ENCODE results near the gene SYS1. TPM values are rescaled to one million over a fixed set of nuclear protein-coding genes. Genes with fewer than 3 reads are reported as not detected.
A peak's percentile ranks its signal among the peaks of the same experiment; 100 is the strongest.

The SYS1 gene
- total and polyA plus RNA-seq, 10 donors, result 15.1 to 69.8 (median 32.2) TPM

- no peak overlapping the region for H3K4me3 ChIP-seq
- peaks cover 0 to 31% (median 22%) of the 10 kb centered on the region in 6 donors for H3K4me1 ChIP-seq
- H3K36me3 ChIP-seq, result no peaks in the 10 kb centered on the region
- peak overlapping the region in 5 of 8 donors; percentile 27 to 63 (median 32) for H3K27ac ChIP-seq
- intact Hi-C loops (cut with DNase I; ENCODE audit: low total_unique reads), result no loop called here
- no peaks in the 10 kb centered on the region for H3K27me3 ChIP-seq (replicated peaks in 1 of 7)
- no peaks in the 10 kb centered on the region for H3K9me3 ChIP-seq
- no peak for TF ChIP-seq POLR2AphosphoS5 (IDR thresholded peaks at IDR 0.05)
- 70 to 85% (median 76%) methylated on average over 9 of the region's 9 CpGs for WGBS, 5 donors
- DNase-seq, result no peak
These were observed 8.3 kb upstream of the SYS1 start for GRCh38 chr20:45354423-45355208.

GRCh38 chr20:45355209-45356084 is 7.5 kb upstream of the SYS1 start:
- DNase-seq, result no peak
- 45 to 84% (median 65%) methylated on average over 5 of the region's 5 CpGs for WGBS, 5 donors
- H3K4me1 ChIP-seq, result peaks cover 0 to 39% (median 26%) of the 10 kb centered on the region in 6 donors
- no peaks in the 10 kb centered on the region for H3K36me3 ChIP-seq
- TF ChIP-seq POLR2A (IDR thresholded peaks at IDR 0.05) (no peak), CTCF (IDR thresholded peaks at IDR 0.05 in 8 of 11, conservative IDR thresholded peaks at IDR 0.05 in 3 of 11) (no peak), POLR2AphosphoS5 (IDR thresholded peaks at IDR 0.05) (no peak)
- H3K4me3 ChIP-seq, result no peak overlapping the region
- H3K27me3 ChIP-seq (replicated peaks in 1 of 7), result no peaks in the 10 kb centered on the region
- intact Hi-C loops (cut with DNase I; ENCODE audit: low total_unique reads), result no loop called here
- H3K27ac ChIP-seq, result peak overlapping the region in 5 of 8 donors; percentile 27 to 63 (median 32)
- no peaks in the 10 kb centered on the region for H3K9me3 ChIP-seq

- Histone ChIP-seq H3K4me3 (no peak overlapping the region), H3K27me3 (replicated peaks in 1 of 7) (no peaks in the 10 kb centered on the region), H3K9me3 (no peaks in the 10 kb centered on the region), H3K4me1 (peaks cover 4 to 62% (median 45%) of the 10 kb centered on the region in 6 donors), H3K36me3 (no peaks in the 10 kb centered on the region), H3K27ac (peak overlapping the region; percentile 6 to 96 (median 75))
- DNase-seq, result no peak
- intact Hi-C loops (cut with DNase I; ENCODE audit: low total_unique reads), result no loop called here
- TF ChIP-seq CTCF (IDR thresholded peaks at IDR 0.05 in 8 of 11, conservative IDR thresholded peaks at IDR 0.05 in 3 of 11), result no peak
- peak in 2 of 3 donors; percentile 16 to 72 for TF ChIP-seq POLR2AphosphoS5 (IDR thresholded peaks at IDR 0.05)
- 30 to 40% (median 31%) methylated on average over 10 of the region's 10 CpGs for WGBS, 5 donors
These were observed 4.5 kb upstream of the SYS1 start for GRCh38 chr20:45358282-45359068.

- intact Hi-C loops (cut with DNase I; ENCODE audit: low total_unique reads), result no loop called here
- DNase-seq, result no peak
- WGBS, 5 donors, result 58 to 80% (median 71%) methylated on average over 6 to 7 of the region's 7 CpGs
- TF ChIP-seq POLR2AphosphoS5 (IDR thresholded peaks at IDR 0.05) (peak in 2 of 3 donors; percentile 32 to 82), POLR2A (IDR thresholded peaks at IDR 0.05) (no peak), CTCF (IDR thresholded peaks at IDR 0.05 in 8 of 11, conservative IDR thresholded peaks at IDR 0.05 in 3 of 11) (no peak)
- Histone ChIP-seq H3K36me3 (no peaks in the 10 kb centered on the region), H3K4me1 (peaks cover 9 to 68% (median 51%) of the 10 kb centered on the region in 6 donors), H3K4me3 (no peak overlapping the region), H3K27ac (peak overlapping the region in 7 of 8 donors; percentile 60 to 96 (median 81)), H3K9me3 (no peaks in the 10 kb centered on the region), H3K27me3 (replicated peaks in 1 of 7) (no peaks in the 10 kb centered on the region)
These were observed 3.9 kb upstream of the SYS1 start for GRCh38 chr20:45359069-45359405.

Measured in spleen (tissue), 11 donors.